Tibial nerve (tissue), 3 donors: ENCODE measurements around the gene NONO.
"Not testable (repeated sequence)": the region's sequence is repeated elsewhere in the genome, so short reads cannot be mapped to it uniquely, and the experiment has no call there.

Source experiments
- CTCF ChIP-seq, 5 experiments: fragments of 200-600 bp in 3 of 5; fragments of 450-650 bp in 2 of 5; sonication (generic) in 3 of 5; IDR thresholded peaks; one replicate each; pipeline ENCODE4 v1.5.1; 2016 to 2019; ENCODE audit warnings: antibody characterized with exemption in 5 of 5, mild to moderate bottlenecking in 3 of 5, moderate library complexity in 2 of 5
- POLR2A ChIP-seq, 2 donors: fragments of 450-650 bp; IDR thresholded peaks; one replicate each; pipeline ENCODE4 v1.6.1; 2017; ENCODE audit warnings: antibody characterized with exemption in 2 of 2, mild to moderate bottlenecking in 2 of 2, moderate library complexity in 2 of 2

- TF ChIP-seq POLR2A, CTCF (IDR thresholded peaks at IDR 0.05): not testable (repeated sequence)
Observed at GRCh38 chrX:71300495-71300894, 17.1 kb downstream of the NONO start.
